Psoas muscle (tissue), 7 donors: Measurements from ENCODE around the gene SPRYD3. TPM values are rescaled to one million over a fixed set of nuclear protein-coding genes. Genes with fewer than 3 reads are reported as not detected.

Experiments used
- polyA plus RNA-seq, 3 donors: library from polyadenylated mRNA; stranded (reverse); fragments of 200-250 nt; gene quantifications; one replicate each; pipeline ENCODE4 v1.2.3, GENCODE V29; 2013
- total RNA-seq, 4 donors: library from RNA; stranded (reverse); fragmentation: NEBNext Ultra II Directional in 2 of 4; extraction: Animal tissue kit (Norgen Biotek cat#: 25700) in 2 of 4; gene quantifications; one replicate each; pipeline versions ENCODE4 v1.2.1 to v1.2.4, GENCODE V29; 2021 to 2023
- donor health status: healthy with polysubstance abuse.
- donor health status: DM: no; HTN: no; CAD: no; lungs with moderate emphysema.
- donor health status: Bipolar disorder and iron deficiency.
- donor health status: healthy.
- donor health status: DM: no; HTN: no; CAD: no.
- donor health status: DM: no; HTN: no; CAD: no.
- donor health status: DM: yes; HTN: yes; CAD: no.

SPRYD3 gene
- total and polyA plus RNA-seq, 7 donors = 16.5 to 49.1 (median 21.8) TPM

Other genes starting within 250 kb of the SPRYD3 start
- gene KRT79, start 245.1 kb downstream of the SPRYD3 start, total RNA-seq = not detected
- under 1 TPM in 2 of 3 donors, not detected in 1; 0.03 to 0.05 TPM for gene KRT79, start 245.1 kb downstream of the SPRYD3 start, polyA plus RNA-seq
- not detected for gene KRT78, start 230.4 kb downstream of the SPRYD3 start, total RNA-seq
- gene KRT78, start 230.4 kb downstream of the SPRYD3 start, polyA plus RNA-seq = under 1 TPM in 1 of 3 donors, not detected in 2; 0.04 TPM
- gene KRT8, start 174.3 kb downstream of the SPRYD3 start, total RNA-seq = 1 to 10 TPM in 1 of 4 donors, under 1 TPM in 3; 0.54 to 1.3 (median 0.75) TPM
- 1 to 10 TPM in 2 of 3 donors, under 1 TPM in 1; 0.59 to 1.2 (median 1.2) TPM for gene KRT8, start 174.3 kb downstream of the SPRYD3 start, polyA plus RNA-seq
- gene KRT18, start 130.3 kb downstream of the SPRYD3 start, total RNA-seq = 1 to 10 TPM in 3 of 4 donors, under 1 TPM in 1; 0.99 to 1.7 (median 1.4) TPM
- gene KRT18, start 130.3 kb downstream of the SPRYD3 start, polyA plus RNA-seq = 1 to 10 TPM in 2 of 3 donors, under 1 TPM in 1; 0.39 to 1.6 (median 1.3) TPM
- gene EIF4B, start 72.9 kb downstream of the SPRYD3 start, total RNA-seq = 100 to 1,000 TPM; 565 to 669 (median 617) TPM
- 100 to 1,000 TPM; 150 to 304 (median 207) TPM for gene EIF4B, start 72.9 kb downstream of the SPRYD3 start, polyA plus RNA-seq
- 100 to 1,000 TPM in 1 of 4 donors, 10 to 100 TPM in 3; 39.4 to 132 (median 70.7) TPM for gene TNS2, start 29.3 kb downstream of the SPRYD3 start, total RNA-seq
- gene TNS2, start 29.3 kb downstream of the SPRYD3 start, polyA plus RNA-seq = 10 to 100 TPM; 37.7 to 48.9 (median 47.1) TPM
- gene IGFBP6, start 18.3 kb upstream of the SPRYD3 start, total RNA-seq = 10 to 100 TPM in 3 of 4 donors, 1 to 10 TPM in 1; 6.4 to 21.3 (median 18.1) TPM
- 10 to 100 TPM; 23.9 to 27.0 (median 25.5) TPM for gene IGFBP6, start 18.3 kb upstream of the SPRYD3 start, polyA plus RNA-seq
- not detected for gene SOAT2, start 24.1 kb upstream of the SPRYD3 start, total RNA-seq
- under 1 TPM; 0.05 to 0.07 (median 0.07) TPM for gene SOAT2, start 24.1 kb upstream of the SPRYD3 start, polyA plus RNA-seq
- 10 to 100 TPM; 15.7 to 22.8 (median 19.8) TPM for gene ZNF740, start 101.3 kb upstream of the SPRYD3 start, total RNA-seq
- gene ZNF740, start 101.3 kb upstream of the SPRYD3 start, polyA plus RNA-seq = 1 to 10 TPM; 3.3 to 8.8 (median 4.7) TPM
- gene CSAD, start 101.5 kb upstream of the SPRYD3 start, total RNA-seq = 1 to 10 TPM; 3.9 to 6.6 (median 5.9) TPM
- gene CSAD, start 101.5 kb upstream of the SPRYD3 start, polyA plus RNA-seq = 1 to 10 TPM; 5.5 to 7.8 (median 6.8) TPM
- 1 to 10 TPM in 2 of 4 donors, under 1 TPM in 2; 0.40 to 1.6 (median 0.94) TPM for gene ITGB7, start 127.9 kb upstream of the SPRYD3 start, total RNA-seq
- gene ITGB7, start 127.9 kb upstream of the SPRYD3 start, polyA plus RNA-seq = under 1 TPM; 0.19 to 0.73 (median 0.35) TPM
- 10 to 100 TPM in 1 of 4 donors, 1 to 10 TPM in 3; 5.0 to 10.7 (median 6.2) TPM for gene RARG, start 152.8 kb upstream of the SPRYD3 start, total RNA-seq
- gene RARG, start 152.8 kb upstream of the SPRYD3 start, polyA plus RNA-seq = 10 to 100 TPM in 1 of 3 donors, 1 to 10 TPM in 2; 3.7 to 10.8 (median 8.2) TPM
- gene ESPL1, start 188.9 kb upstream of the SPRYD3 start, total RNA-seq = under 1 TPM in 2 of 4 donors, not detected in 2; 0.37 to 0.48 TPM
- under 1 TPM; 0.03 to 0.30 (median 0.08) TPM for gene ESPL1, start 188.9 kb upstream of the SPRYD3 start, polyA plus RNA-seq
- 100 to 1,000 TPM; 239 to 282 (median 266) TPM for gene PFDN5, start 216.2 kb upstream of the SPRYD3 start, total RNA-seq
- gene PFDN5, start 216.2 kb upstream of the SPRYD3 start, polyA plus RNA-seq = 100 to 1,000 TPM; 406 to 603 (median 474) TPM
- 10 to 100 TPM; 43.1 to 51.4 (median 44.5) TPM for gene MYG1, start 220.3 kb upstream of the SPRYD3 start, total RNA-seq
- 10 to 100 TPM; 34.6 to 68.9 (median 65.0) TPM for gene MYG1, start 220.3 kb upstream of the SPRYD3 start, polyA plus RNA-seq
- gene AAAS, start 242.2 kb upstream of the SPRYD3 start, total RNA-seq = 10 to 100 TPM; 29.0 to 35.7 (median 31.5) TPM
- 10 to 100 TPM; 22.9 to 36.8 (median 34.0) TPM for gene AAAS, start 242.2 kb upstream of the SPRYD3 start, polyA plus RNA-seq